ENCODE measurements around the gene SH2B3.

SH2B3 gene

DNA sequence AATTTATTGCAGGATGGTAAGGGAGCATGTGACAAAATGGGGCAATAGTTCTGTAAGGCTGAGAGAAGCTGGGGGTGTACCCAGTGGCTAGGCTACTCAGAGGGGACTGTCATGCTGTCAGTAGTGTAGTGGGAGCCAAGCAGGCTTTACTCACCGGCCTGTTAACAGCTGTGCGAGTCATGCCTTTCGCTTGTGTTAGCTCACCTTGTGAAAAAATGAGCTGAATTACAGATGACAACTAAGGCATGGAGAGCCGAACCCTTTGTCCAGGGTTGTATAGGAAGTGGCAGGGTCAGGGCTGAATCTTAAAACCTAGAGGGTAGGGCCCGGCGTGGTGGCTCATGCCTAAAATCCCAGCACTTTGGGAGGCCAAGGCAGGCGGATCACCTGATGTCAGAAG lies 37.9 kb downstream of the SH2B3 start:
- DNase-seq (ENCODE audit: low read depth in 1 of 2, low spot score in 1 of 2), result no peak

GRCh38 chr12:111444314-111444924 lies 38.7 kb downstream of the SH2B3 start:
- DNase-seq (ENCODE audit: low read depth in 1 of 2, low spot score in 1 of 2), result no peak

- peak; percentile 41 to 73 for DNase-seq (ENCODE audit: low read depth in 1 of 2, low spot score in 1 of 2)
Observed at GRCh38 chr12:111444925-111445725, 39.4 kb downstream of the SH2B3 start.

- DNase-seq (ENCODE audit: low read depth in 1 of 2, low spot score in 1 of 2), result no peak
Observed at GRCh38 chr12:111445726-111446581, 40.2 kb downstream of the SH2B3 start.

DNA sequence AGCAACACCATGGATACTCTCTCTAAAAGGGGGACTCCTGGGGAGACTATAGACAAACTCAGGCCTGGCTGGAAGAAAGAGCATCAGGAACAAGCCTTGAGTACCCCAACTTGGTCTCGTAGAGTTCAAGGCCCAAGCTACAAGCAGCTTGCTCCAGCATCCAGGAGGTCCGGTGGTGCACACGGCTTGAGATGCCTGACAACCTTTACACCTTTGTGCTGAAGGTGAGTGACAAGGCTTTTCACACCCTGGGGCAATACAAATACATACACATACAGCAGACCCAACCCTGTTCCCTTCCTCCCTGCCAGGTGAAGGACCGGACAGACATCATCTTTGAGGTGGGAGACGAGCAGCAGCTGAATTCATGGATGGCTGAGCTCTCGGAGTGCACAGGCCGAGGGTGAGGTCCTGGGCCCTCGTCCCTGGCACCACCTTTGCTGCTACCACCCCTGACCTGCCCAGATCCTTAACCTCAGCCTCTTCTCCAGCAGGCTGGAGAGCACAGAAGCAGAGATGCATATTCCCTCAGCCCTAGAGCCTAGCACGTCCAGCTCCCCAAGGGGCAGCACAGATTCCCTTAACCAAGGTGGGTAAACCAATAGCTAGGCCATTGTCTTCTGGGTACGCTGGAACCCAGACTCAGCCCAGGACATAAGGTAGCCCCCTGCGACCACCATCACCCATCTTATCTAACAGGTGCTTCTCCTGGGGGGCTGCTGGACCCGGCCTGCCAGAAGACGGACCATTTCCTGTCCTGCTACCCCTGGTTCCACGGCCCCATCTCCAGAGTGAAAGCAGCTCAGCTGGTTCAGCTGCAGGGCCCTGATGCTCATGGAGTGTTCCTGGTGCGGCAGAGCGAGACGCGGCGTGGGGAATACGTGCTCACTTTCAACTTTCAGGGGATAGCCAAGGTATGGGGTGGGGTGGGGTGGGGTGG lies 41.2 kb downstream of the SH2B3 start:
- DNase-seq (ENCODE audit: low read depth in 1 of 2, low spot score in 1 of 2), result no peak

DNA sequence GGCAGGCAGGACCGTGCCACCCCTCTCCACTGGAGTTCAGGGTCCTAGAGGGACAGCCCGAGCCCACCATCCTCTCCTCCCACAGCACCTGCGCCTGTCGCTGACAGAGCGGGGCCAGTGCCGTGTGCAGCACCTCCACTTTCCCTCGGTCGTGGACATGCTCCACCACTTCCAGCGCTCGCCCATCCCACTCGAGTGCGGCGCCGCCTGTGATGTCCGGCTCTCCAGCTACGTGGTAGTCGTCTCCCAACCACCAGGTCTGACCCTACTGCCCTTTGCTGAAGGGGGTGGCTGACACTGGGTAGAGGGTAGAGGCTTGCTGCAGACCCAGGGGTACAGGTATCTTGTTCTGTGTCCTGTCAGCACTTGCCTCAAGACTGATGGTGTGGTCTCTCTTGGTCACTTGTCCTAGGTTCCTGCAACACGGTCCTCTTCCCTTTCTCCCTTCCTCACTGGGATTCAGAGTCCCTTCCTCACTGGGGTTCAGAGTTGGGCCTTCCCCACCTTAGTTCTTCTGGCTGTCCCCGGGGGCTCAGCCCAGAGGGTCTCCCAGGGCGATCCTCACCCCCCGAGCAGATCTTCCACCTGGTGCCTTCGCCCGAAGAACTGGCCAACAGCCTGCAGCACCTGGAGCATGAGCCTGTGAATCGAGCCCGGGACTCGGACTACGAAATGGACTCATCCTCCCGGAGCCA lies 42.0 kb downstream of the SH2B3 start:
- DNase-seq (ENCODE audit: low read depth in 1 of 2, low spot score in 1 of 2), result no peak

DNA sequence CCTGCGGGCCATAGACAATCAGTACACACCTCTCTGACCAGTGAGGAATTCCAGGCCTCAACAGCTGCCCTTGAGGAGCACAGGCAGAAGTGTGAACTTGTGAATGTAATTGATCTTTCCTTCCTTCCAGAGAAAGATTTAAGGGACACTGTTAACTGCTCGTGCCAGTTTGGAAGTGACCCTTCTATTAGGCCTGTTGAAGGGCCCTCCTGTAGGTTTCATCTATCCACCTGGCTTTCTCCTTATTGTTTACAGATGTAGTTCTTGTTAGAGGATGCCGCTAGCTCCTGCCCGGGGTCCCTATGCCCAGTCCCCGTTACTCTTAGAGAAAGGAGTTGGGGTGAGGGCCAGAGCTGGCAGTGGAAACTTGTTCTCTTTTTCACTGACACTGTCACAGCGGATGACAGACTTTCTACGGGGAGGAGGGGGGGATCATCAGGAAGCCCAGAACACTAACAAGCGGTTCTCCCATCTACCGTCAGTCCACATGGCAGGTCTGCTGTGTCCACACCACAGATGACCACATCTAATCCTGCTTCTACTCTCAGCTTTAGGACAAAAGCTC lies 42.6 kb downstream of the SH2B3 start:
- no peak for DNase-seq (ENCODE audit: low read depth in 1 of 2, low spot score in 1 of 2)

DNA sequence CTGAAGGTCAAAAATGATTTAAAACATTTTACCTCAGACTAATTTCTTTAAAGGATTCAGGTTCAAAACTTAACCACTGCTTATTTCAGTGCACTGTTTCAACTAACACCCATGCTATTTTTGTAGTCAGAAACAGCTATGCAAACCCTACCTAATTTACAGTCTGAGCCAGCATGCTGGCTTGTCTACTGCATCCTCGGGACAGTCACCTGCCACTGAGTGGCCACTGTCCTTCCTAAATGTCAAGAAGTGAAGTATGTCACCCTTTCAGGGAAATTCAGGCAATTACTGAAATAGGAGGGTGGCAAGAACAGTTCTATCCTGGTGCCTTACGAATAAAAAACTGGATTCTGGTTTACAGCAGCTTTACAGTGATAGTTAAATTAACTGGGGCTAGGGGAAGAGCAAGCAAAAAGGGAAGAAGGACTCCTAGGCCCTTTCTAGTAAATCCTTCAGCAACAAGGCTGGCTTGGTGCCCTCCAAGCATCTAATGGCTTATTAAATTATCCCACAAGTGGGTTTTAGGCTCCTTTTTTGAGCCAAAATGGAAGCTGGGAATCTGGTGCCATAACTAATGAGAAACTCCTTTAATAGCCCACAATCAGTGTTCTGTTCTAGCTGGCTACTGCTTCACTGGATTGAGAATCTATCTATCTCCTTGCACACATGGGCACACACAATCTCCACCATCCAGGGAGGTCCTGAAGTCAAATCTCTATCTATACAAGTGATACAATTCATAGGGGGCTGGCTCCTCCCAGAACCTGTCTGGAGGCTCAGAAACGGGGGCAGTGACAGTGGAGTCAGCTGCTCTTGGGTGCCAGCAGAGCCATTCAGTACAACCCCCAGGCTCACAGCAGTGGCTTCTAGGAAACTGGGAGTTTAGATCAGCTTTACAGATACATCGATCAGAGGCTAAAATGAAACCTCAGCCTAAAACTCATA lies 43.4 kb downstream of the SH2B3 start:
- DNase-seq (ENCODE audit: low read depth in 1 of 2, low spot score in 1 of 2), result no peak

- no peak for DNase-seq (ENCODE audit: low read depth in 1 of 2, low spot score in 1 of 2)
Observed at GRCh38 chr12:111450676-111451075, 45.0 kb downstream of the SH2B3 start.

- DNase-seq (ENCODE audit: low read depth in 1 of 2, low spot score in 1 of 2), result no peak
Observed at GRCh38 chr12:111451232-111451631, 45.5 kb downstream of the SH2B3 start.

- DNase-seq (ENCODE audit: low read depth in 1 of 2, low spot score in 1 of 2), result no peak
Observed at GRCh38 chr12:111451649-111452129, 46.0 kb downstream of the SH2B3 start.

DNA sequence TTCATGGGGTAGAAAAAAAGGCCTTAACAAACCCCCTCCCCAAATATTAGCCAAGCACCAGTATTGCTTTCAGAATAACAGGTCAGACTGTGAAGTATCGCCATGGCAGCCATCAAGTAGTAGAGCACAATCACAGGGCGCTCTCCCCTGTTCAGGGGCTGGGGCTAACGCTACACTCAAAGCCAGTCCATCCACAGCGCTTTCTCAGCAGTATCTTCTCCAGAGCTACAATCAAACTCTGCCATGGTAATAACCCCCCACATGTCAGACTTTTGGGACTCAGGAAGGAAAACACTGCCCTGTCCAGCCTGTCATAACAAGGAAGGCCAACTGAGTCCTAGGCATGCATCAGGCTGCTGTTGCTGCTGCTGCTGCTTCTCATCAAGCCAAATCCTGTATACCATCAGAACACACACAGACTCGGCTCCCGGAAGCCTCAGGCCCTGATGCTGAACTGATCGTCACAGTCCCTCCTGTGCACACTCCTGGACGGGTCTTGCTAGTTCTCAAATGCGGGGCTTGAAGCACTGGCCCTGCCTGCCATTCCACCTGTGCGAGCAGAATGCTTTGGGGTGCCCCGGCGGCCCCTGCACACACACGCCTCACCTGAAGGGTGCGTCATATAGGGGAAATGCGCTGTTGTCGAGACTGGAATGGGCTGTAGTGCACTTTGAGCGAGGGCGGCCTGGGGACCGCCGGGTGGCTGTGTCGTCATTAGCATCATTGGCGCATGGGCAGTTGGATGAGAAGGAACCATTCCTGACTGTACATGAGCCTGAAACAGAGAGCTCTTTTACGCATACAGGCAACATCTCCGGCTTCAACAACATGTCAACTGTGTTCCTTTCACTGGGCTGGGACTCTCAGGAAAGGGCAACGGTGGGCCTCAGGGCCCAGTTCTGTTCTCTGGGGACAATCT lies 47.6 kb downstream of the SH2B3 start:
- DNase-seq (ENCODE audit: low read depth in 1 of 2, low spot score in 1 of 2), result no peak

DNA sequence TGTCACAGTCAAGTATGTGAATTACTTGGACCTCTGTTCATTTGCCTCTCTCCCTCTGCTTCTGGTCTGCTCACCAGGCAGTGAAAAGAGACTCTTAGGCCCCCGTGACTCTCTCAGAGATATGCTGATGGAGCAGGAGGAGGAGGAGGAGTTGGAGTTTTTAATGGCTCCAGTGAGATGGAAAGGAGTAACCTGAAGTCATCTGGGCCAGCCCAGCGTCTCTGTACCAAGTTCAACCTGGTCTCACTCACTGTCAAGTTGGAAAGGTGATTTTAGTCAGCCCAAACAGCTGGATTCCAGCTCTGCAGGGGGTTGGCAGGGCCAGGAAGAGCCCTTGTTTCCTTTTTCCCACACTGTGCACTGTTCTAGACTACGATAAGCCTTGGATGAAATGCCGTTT lies 48.6 kb downstream of the SH2B3 start:
- DNase-seq (ENCODE audit: low read depth in 1 of 2, low spot score in 1 of 2), result no peak

DNA sequence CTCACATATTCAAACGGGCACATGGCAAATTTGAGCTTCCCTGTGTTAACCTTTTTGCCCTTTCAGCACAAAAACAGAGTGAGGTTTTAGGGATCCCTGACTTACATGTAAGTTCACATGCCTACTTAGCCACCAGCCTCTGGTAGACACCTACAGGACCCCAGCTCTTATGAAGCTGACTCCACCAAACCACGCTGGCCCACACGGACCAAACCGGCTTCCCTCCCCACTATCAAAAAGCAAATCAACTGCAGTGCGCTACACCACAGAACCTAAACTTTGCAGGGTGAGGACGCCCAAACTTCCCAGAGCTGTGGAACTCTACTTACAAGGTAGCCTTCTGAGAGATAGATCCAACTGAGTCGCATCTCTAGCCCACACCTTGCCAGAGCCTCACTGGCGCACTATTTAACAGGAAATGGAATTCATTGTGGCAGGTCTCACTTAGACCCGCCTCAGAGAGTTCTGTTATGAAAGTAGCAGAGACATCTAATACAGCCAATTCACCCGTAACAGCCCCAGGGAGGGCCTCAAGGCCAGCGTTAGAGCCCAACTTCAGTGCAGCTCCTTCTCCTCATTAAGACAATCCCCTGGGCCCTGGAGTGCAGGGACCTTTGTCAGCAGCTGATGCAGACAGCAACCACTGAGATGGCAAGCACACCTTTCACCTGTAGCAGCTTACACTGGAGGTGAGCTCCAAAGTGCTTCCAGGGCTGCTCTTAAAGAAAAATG lies 49.2 kb downstream of the SH2B3 start:
- DNase-seq (ENCODE audit: low read depth in 1 of 2, low spot score in 1 of 2), result no peak

DNA sequence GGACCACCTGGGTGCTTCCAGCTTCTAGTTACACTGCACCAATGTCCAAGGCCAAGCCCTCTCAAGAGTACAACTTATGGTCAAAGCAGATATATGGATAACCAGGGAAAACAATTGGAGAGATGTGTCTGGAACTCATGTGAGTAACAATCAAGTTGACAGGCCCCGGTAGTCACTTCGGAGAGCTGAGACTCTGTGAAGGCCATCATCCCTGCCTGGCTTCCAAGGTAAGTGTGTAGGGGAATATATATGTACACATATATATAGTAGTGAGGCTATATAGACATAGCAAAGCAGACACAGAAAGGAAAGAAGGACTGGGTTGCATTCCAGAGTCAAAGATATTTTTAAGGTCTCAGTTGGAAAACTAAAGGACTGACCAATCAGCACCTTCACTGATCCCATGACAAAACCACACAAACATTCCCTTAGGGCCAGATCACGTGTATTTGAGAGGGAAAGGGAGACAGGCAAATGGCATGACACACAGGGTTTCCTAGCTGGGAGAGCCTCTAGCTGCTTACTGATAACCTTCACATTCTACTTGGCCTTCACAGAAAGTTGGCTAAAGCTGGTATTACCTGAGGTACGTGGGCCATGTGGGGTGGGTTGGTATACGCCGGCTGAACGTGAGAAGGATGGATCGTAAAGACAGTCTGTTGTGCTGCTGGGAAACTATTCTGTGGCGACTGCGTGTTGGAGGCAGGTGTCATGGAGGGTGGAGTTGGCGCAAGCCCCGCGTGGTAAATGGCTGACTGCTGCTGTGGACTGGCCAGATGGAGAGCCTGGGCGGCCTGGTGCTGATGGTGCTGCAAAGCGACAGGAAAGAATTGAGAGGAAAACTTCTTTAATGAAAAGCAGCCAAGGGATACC lies 50.0 kb downstream of the SH2B3 start:
- DNase-seq (ENCODE audit: low read depth in 1 of 2, low spot score in 1 of 2), result no peak

GRCh38 chr12:111457071-111457470 lies 51.3 kb downstream of the SH2B3 start:
- no peak for DNase-seq (ENCODE audit: low read depth in 1 of 2, low spot score in 1 of 2)
